Measurements from ENCODE around the gene BABAM1. TPM values are rescaled to one million over a fixed set of nuclear protein-coding genes. Genes with fewer than 3 reads are reported as not detected.

Gene BABAM1
- total and polyA plus RNA-seq, 9 of the 15 experiments (the other 6 are each of a cell fraction or from before 2014, with no cell fraction given) = 14.7 to 160 (median 113) TPM

DNA sequence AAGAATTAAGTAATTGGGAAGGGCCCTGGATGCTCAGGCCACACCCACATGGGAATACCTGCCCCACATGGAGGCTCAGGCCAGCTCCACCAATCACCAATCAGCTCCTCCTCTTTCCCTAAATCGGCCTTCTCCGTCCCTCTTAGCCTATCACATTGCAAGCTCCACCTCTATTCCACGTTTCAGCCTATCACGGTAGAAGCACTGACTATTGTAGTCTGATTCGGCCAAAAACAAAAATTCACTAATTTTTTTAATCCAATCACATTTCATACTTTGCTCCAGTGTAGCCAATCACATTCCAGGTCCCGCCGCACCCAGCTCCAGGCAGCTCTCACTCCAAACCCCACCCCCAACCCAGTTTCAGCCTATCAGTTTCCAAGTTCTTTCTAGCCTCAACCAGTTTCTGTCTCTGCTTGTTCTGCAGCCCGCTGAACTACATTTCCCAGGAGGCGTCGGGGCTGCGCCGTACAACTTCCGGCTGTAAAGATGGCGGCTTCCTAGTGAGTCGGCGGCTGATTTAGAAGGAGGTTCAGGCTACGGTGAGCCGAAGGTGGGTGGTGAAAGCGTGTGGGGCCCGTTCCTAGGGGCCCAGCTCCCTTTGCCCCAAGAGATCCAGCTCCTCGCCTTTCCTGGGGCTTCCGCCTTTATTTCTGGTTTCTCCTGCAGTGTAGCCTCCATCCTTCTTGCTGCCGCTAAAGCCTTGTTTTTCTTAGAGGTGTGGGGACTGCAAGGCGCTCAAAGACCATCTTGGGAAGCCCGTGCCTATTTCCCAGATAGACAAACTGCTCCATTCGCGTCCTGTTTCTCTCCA lies at the start of gene BABAM1 (continued):
- TF ChIP-seq RREB1 (CRISPR knock-in tag; IDR thresholded peaks at IDR 0.05) = no peak
- TF ChIP-seq ZC3H8 (IDR thresholded peaks at IDR 0.05) = no peak
- 0 out of 4 replicates have a peak, but pooled peaks of 1 of the 2 experiments have one; percentile 14 for TF ChIP-seq MAZ (CRISPR knock-in tag; conservative IDR thresholded peaks at IDR 0.05 in 1 of 2, IDR thresholded peaks at IDR 0.05 in 1 of 2)
- TF ChIP-seq RERE (CRISPR knock-in tag; IDR thresholded peaks at IDR 0.05; ENCODE audit: borderline replicate concordance) = no peak
- no peak for TF ChIP-seq NR2C1 (IDR thresholded peaks at IDR 0.05)
- peak; percentile 73 for TF ChIP-seq NR2C1 (tag; IDR thresholded peaks at IDR 0.05)
- no peak for TF ChIP-seq TCF7 (IDR thresholded peaks at IDR 0.05; ENCODE audit: borderline replicate concordance)
- no peak for TF ChIP-seq RUNX1 (IDR thresholded peaks at IDR 0.05; ENCODE audit: low read depth)
- TF ChIP-seq MCM5 (IDR thresholded peaks at IDR 0.05; ENCODE audit: low read depth) = no peak
- TF ChIP-seq GMEB1 (CRISPR knock-in tag; IDR thresholded peaks at IDR 0.05) = no peak
- TF ChIP-seq RBM15 (IDR thresholded peaks at IDR 0.05; ENCODE audit: insufficient read depth, low read length) = no peak
- peak; percentile 89; the same call in 1 of the 2 replicates for TF ChIP-seq ZNF449 (CRISPR knock-in tag; IDR thresholded peaks at IDR 0.05)

Measured in K562 (cell line).